GM15510 (cell line): ENCODE data around the gene FANCE.

Source experiments
- POLR2A ChIP-seq: IDR thresholded peaks from 3 replicates; pipeline ENCODE4 v1.6.1; 2011; ENCODE audit warnings: borderline replicate concordance; ENCODE audit not compliant: insufficient read length; ENCODE audit errors: extremely low read depth

The FANCE gene

GRCh38 chr6:35510916-35511561 is 58.9 kb downstream of the FANCE start:
- no peak for TF ChIP-seq POLR2A

GRCh38 chr6:35511562-35511941 is 59.4 kb downstream of the FANCE start:
- TF ChIP-seq POLR2A = no peak

DNA sequence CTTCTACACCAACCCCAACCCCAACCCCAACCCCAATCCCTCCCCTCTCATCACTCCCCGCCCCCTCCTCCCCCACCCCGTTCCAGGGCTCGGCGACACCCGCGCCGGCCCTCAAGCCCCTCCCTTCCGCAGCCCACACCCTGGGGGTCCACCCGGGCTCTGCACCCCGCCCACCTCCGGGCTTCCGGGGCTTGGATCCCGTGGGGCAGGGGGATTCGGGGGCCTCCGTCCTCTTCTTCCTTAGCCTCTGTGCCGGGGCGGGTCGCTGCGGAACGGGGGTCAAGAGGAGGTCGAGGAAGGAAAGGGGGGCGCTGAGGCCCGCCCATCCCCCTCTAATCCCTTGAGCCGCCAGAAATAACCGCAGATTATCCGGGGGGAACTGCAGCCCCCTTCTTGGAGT is 59.9 kb downstream of the FANCE start:
- no peak for TF ChIP-seq POLR2A

DNA sequence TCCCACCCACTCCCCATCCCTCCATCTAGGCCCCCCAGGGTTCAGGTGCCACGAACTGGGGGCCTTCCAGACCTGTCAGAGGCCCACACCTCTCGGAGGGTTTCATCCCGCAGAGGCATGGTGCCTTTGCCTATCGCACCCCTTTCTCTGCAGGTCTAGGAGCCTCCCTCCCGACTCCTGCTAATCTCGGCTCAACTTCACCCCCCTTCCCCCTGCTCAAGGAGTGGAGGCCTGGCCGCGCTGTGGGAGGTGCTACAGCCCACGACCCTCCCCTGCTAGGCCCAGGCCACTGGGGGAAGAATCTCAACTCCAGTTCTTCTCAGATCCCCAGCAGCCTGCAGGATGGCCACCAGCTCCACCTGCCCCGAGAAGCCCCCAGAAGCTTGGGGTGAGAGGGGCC is 60.6 kb downstream of the FANCE start, which contains the start of gene TULP1:
TULP1 (minus strand) TSS at position 157 of the 400 bp plus-strand sequence; CDS start at position 119, 38 bp downstream.
- TF ChIP-seq POLR2A = no peak

GRCh38 chr6:35514587-35514986 is 62.4 kb downstream of the FANCE start:
- no peak for TF ChIP-seq POLR2A
